Endothelial cell of umbilical vein (primary cell): Measurements from ENCODE around the gene CHD5.

Experiments used
- EZH2 ChIP-seq: IDR thresholded peaks from 2 replicates; pipeline ENCODE4 v1.6.1; 2012; ENCODE audit warnings: borderline replicate concordance, low read depth, mild to moderate bottlenecking, moderate library complexity, low read length, inconsistent platforms; ENCODE audit not compliant: severe bottlenecking
- FOS ChIP-seq: IDR thresholded peaks from 2 replicates; pipeline ENCODE4 v1.6.1; 2011; ENCODE audit warnings: mild to moderate bottlenecking, low read length, moderate library complexity, borderline replicate concordance; ENCODE audit not compliant: insufficient read depth
- MYC ChIP-seq: IDR thresholded peaks from one replicate; pipeline ENCODE4 v1.6.1; 2011; ENCODE audit warnings: mild to moderate bottlenecking, low read depth, low read length
- POLR2A ChIP-seq: IDR thresholded peaks from 2 replicates; pipeline ENCODE4 v1.6.1; 2012; ENCODE audit warnings: low read depth, mild to moderate bottlenecking, control low read depth, low read length
- POLR2AphosphoS5 ChIP-seq: IDR thresholded peaks from 2 replicates; pipeline ENCODE4 v1.6.1; 2012; ENCODE audit warnings: low read depth, mild to moderate bottlenecking, control low read depth, low read length, moderate library complexity; ENCODE audit not compliant: insufficient read depth
- TF ChIP-seq, protein P1 (sequence below), 2 donors: IDR thresholded peaks; 1 replicate in 1 of 2; 2 replicates in 1 of 2; pipeline ENCODE4 v1.5.1; 2011; ENCODE audit warnings: low read length in 2 of 2, mild to moderate bottlenecking in 2 of 2, moderate library complexity in 2 of 2, control low read depth in 1 of 2, inconsistent platforms in 1 of 2, low read depth in 1 of 2; ENCODE audit not compliant: insufficient read depth in 1 of 2; ENCODE audit errors: extremely low read depth in 1 of 2
- TF ChIP-seq, protein P2 (sequence below): IDR thresholded peaks from 2 replicates; pipeline ENCODE4 v1.6.1; 2011; ENCODE audit not compliant: insufficient read depth, insufficient read length

DNA sequence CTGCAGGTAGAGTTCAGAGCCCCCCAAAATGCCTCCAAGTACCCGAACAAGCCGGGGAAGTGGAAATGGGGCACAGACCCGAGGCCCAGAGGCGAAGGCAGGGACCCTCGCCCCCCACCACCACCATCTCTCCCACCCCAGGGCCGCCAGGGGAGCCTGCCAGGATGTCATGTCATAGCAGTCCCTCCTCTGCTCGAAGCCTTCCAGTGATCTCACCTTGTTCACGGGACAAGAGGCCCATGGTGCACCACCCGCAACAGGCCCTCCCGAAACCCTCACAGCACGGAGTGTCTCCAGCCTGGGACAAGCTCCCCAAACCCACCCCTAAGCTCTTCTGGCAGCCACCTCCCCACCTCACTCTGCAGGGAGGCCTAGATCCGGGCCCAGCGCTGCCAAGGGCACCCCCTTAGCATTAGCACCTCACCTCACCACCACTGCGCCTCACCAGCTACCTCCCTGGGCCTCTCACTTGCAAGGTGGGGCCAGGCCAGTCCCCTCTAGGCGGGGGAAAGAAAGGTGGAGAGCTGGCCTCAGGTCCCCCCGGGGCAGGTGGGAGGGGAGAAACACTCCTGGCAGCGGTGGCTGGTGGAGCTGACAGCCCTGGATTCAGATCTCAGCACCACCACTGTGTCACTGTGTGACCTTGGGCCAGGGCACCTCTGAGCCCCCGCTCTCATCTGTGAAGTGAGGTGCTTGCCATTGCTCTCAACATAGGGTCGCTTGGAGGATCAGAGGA lies 13.3 kb downstream of the CHD5 start:
- TF ChIP-seq, protein P1, sequence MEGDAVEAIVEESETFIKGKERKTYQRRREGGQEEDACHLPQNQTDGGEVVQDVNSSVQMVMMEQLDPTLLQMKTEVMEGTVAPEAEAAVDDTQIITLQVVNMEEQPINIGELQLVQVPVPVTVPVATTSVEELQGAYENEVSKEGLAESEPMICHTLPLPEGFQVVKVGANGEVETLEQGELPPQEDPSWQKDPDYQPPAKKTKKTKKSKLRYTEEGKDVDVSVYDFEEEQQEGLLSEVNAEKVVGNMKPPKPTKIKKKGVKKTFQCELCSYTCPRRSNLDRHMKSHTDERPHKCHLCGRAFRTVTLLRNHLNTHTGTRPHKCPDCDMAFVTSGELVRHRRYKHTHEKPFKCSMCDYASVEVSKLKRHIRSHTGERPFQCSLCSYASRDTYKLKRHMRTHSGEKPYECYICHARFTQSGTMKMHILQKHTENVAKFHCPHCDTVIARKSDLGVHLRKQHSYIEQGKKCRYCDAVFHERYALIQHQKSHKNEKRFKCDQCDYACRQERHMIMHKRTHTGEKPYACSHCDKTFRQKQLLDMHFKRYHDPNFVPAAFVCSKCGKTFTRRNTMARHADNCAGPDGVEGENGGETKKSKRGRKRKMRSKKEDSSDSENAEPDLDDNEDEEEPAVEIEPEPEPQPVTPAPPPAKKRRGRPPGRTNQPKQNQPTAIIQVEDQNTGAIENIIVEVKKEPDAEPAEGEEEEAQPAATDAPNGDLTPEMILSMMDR (IDR thresholded peaks at IDR 0.05; ENCODE audit: extremely low read depth in 1 of 2, insufficient read depth in 1 of 2, low read depth in 1 of 2, low read length in 2 of 2): no peak
- TF ChIP-seq POLR2A (no peak), EZH2 (no peak), FOS (no peak), POLR2AphosphoS5 (no peak), MYC (no peak)
- TF ChIP-seq, protein P2, sequence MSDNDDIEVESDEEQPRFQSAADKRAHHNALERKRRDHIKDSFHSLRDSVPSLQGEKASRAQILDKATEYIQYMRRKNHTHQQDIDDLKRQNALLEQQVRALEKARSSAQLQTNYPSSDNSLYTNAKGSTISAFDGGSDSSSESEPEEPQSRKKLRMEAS: no peak
